SK-N-SH (cell line): ENCODE measurements around the gene ZNF793.

Experiments used
- FOXM1 ChIP-seq: IDR thresholded peaks from 2 replicates; pipeline ENCODE4 v1.4.0; 2012; ENCODE audit warnings: low read depth, mild to moderate bottlenecking
- GABPA ChIP-seq: IDR thresholded peaks from 2 replicates; pipeline ENCODE4 v1.4.0; 2012; ENCODE audit warnings: low read depth, mild to moderate bottlenecking
- NFIC ChIP-seq: IDR thresholded peaks from 2 replicates; pipeline ENCODE4 v1.4.0; 2012; ENCODE audit warnings: borderline replicate concordance
- TF ChIP-seq, protein P1 (sequence below): fragments of 200-600 bp; sonication (generic); IDR thresholded peaks from 2 replicates; pipeline ENCODE4 v1.6.1; 2017; ENCODE audit warnings: antibody characterized with exemption, mild to moderate bottlenecking, moderate library complexity
- TF ChIP-seq, protein P2 (sequence below): fragments of 150-350 bp; IDR thresholded peaks from 2 replicates; pipeline ENCODE4 v1.6.1; 2017; ENCODE audit warnings: antibody characterized with exemption, low read length, low read depth, borderline replicate concordance

DNA sequence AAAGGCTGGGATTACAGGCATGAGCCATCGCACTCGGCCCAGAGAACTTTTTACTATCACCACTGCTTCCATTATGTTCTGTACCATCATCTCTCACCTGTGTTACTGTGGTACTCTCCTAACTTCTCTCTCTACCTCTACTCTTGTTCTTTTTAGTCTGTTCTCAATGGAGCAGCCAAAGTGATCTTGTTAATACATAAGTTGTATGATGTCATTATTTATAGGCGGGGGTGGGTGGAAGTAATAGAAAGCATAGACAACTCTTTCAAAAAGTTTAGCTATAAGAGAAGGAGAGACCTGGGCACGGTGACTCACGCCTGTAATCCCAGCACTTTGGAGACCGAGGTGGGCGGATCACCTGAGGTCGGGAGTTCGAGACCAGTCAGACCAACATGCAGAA, 34.6 kb upstream of the ZNF793 start:
- no peak for TF ChIP-seq FOXM1
- no peak for TF ChIP-seq NFIC
- TF ChIP-seq, protein P1, sequence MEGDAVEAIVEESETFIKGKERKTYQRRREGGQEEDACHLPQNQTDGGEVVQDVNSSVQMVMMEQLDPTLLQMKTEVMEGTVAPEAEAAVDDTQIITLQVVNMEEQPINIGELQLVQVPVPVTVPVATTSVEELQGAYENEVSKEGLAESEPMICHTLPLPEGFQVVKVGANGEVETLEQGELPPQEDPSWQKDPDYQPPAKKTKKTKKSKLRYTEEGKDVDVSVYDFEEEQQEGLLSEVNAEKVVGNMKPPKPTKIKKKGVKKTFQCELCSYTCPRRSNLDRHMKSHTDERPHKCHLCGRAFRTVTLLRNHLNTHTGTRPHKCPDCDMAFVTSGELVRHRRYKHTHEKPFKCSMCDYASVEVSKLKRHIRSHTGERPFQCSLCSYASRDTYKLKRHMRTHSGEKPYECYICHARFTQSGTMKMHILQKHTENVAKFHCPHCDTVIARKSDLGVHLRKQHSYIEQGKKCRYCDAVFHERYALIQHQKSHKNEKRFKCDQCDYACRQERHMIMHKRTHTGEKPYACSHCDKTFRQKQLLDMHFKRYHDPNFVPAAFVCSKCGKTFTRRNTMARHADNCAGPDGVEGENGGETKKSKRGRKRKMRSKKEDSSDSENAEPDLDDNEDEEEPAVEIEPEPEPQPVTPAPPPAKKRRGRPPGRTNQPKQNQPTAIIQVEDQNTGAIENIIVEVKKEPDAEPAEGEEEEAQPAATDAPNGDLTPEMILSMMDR: no peak
- TF ChIP-seq GABPA: no peak
- TF ChIP-seq, protein P2, sequence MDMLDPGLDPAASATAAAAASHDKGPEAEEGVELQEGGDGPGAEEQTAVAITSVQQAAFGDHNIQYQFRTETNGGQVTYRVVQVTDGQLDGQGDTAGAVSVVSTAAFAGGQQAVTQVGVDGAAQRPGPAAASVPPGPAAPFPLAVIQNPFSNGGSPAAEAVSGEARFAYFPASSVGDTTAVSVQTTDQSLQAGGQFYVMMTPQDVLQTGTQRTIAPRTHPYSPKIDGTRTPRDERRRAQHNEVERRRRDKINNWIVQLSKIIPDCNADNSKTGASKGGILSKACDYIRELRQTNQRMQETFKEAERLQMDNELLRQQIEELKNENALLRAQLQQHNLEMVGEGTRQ: no peak
